AG04449 (cell line): ENCODE measurements around the gene GPR107.
"Not testable (repeated sequence)": the region's sequence is repeated elsewhere in the genome, so short reads cannot be mapped to it uniquely, and the experiment has no call there.

Experiments used
- CTCF ChIA-PET: fragments of 350-600 bp; formaldehyde crosslinking; extraction: SDS; loops from one replicate; lab custom pipeline; 2021; ENCODE audit warnings: antibody characterized with exemption; lab: Yijun Ruan, JAX
- POLR2A ChIA-PET: fragments of 400-600, 350-600 bp; formaldehyde crosslinking; extraction: SDS; loops from one replicate; lab custom pipeline; 2020; ENCODE audit warnings: antibody characterized with exemption, inconsistent platforms; lab: Yijun Ruan, JAX
- DNase-seq: peaks from one replicate; pipeline ENCODE4 v3.0.0-alpha.2; 2010; ENCODE audit warnings: low read depth, low spot score
- H3K4me3 ChIP-seq: 2 replicates; pipeline ENCODE4 v1.5.1; 2011; ENCODE audit warnings: low read depth, mild to moderate bottlenecking, control low read depth, low read length
- TF ChIP-seq, protein P1 (sequence below): IDR thresholded peaks from one replicate; pipeline ENCODE4 v1.5.1; 2011; ENCODE audit warnings: mild to moderate bottlenecking, moderate library complexity, low read length, control low read depth, inconsistent platforms; ENCODE audit not compliant: insufficient read depth; ENCODE audit errors: missing control alignments

GPR107 gene

GRCh38 chr9:130053504-130054324 lies at the start of gene GPR107:
Gene GPR107 (plus strand): TSS chr9:130053906. CDS start chr9:130053933, 27 bp downstream.
- TF ChIP-seq, protein P1, sequence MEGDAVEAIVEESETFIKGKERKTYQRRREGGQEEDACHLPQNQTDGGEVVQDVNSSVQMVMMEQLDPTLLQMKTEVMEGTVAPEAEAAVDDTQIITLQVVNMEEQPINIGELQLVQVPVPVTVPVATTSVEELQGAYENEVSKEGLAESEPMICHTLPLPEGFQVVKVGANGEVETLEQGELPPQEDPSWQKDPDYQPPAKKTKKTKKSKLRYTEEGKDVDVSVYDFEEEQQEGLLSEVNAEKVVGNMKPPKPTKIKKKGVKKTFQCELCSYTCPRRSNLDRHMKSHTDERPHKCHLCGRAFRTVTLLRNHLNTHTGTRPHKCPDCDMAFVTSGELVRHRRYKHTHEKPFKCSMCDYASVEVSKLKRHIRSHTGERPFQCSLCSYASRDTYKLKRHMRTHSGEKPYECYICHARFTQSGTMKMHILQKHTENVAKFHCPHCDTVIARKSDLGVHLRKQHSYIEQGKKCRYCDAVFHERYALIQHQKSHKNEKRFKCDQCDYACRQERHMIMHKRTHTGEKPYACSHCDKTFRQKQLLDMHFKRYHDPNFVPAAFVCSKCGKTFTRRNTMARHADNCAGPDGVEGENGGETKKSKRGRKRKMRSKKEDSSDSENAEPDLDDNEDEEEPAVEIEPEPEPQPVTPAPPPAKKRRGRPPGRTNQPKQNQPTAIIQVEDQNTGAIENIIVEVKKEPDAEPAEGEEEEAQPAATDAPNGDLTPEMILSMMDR = no peak
- H3K4me3 ChIP-seq = peak within 1 kb of the TSS; percentile 82
- no peak for DNase-seq
- POLR2A ChIA-PET = interaction anchor here (0.7 to 1.0 kb wide), 4 partner anchors 9 to 250 kb away, joined by 3 to 4 read pairs (median 3); no protein-coding TSS in a partner anchor
- CTCF ChIA-PET = interaction anchor here (1.0 to 2.2 kb wide), 4 partner anchors 11 to 169 kb away, joined by 3 to 13 read pairs (median 4); no protein-coding TSS in a partner anchor

GRCh38 chr9:130003943-130004552 lies 49.7 kb upstream of the GPR107 start:
- ChIA-PET CTCF (no interaction called here), POLR2A (no interaction called here)
- DNase-seq = no peak
- no peak overlapping the region for H3K4me3 ChIP-seq
- TF ChIP-seq, protein P1 = no peak

DNA sequence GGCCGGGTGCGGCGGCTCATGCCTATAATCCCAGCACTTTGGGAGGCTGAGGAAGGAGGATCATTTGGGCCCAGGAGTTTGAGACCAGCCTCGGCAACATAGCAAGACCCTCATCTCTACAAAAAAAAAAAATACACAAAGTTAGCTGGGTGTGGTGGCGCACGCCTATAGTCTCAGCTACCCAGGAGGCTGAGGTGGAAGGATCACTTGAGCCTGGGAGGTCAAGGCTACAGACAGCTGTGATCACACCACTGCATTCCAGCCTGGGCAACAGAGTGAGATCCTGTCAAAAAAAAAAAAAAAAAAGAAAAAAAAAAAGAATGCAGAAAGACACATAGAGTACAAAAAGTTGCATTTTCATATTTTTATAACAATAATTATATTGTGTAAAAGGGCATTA lies 46.8 kb upstream of the GPR107 start:
- POLR2A ChIA-PET, H3K4me3 ChIP-seq, DNase-seq, CTCF ChIA-PET: not testable (repeated sequence)

DNA sequence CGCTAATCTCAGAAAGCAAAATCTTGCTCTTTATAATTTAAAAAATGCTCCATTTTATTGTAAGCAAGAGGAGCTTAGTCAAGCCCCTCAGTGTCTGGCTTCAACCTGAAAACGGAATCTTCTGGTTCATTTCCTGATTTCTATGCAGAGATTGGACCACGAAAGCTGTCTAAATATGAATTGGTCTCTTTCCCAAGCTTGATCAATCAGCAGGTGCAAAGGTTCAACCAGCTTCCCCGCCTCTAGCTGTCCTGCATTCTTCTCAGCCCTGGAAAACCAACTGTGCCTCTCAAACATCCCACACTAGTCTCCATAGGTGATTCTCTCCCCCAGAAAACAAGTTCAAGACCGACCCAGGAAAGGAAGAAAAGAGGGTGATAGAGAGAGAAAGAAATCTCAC lies 45.2 kb upstream of the GPR107 start:
- CTCF ChIA-PET = interaction anchor here (1.1 to 1.2 kb wide), 2 partner anchors 9 to 13 kb away, joined by 4 read pairs; no protein-coding TSS in a partner anchor

DNA sequence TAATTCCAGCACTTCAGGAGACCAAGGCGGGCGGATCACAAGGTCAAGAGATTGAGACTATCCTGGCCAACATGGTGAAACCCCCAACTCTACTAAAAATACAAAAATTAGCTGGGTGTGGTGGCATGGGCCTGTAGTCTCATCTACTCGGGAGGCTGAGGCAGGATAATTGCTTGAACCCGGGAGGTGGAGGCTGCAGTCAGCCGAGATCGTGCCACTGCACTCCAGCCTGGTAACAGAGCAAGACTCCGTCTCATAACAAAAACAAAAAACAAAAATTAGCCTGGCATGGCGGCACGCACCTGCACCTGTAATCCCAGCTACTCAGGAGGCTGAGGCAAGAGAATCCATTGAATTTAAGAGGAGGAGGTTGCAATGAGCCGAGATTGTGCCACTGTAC lies 44.2 kb upstream of the GPR107 start:
- H3K4me3 ChIP-seq, POLR2A ChIA-PET, DNase-seq: not testable (repeated sequence)
- CTCF ChIA-PET = interaction anchor here (1.2 kb wide), 1 partner anchor 14 kb away, joined by 4 read pairs; no protein-coding TSS in a partner anchor

More for the DNA sequence above, 45.2 kb upstream of the GPR107 start:
- POLR2A ChIA-PET = no interaction called here
- TF ChIP-seq, protein P1 = no peak
- H3K4me3 ChIP-seq = no peak overlapping the region
- DNase-seq = no peak

- no peak for DNase-seq
- ChIA-PET POLR2A (no interaction called here), CTCF (no interaction called here)
- TF ChIP-seq, protein P1 = no peak
- no peak overlapping the region for H3K4me3 ChIP-seq
These were observed 43.3 kb upstream of the GPR107 start for GRCh38 chr9:130010151-130010988.
